Putamen (tissue), 1 donor: ENCODE data around the gene PXYLP1.

Experiments used
- DNase-seq: peaks from one replicate; pipeline ENCODE4 v3.0.0-alpha.2; 2016; ENCODE audit warnings: low spot score

Gene PXYLP1

GRCh38 chr3:141228395-141228794 is 3.2 kb upstream of the PXYLP1 start:
- DNase-seq, result no peak

GRCh38 chr3:141229132-141229531 is 2.5 kb upstream of the PXYLP1 start:
- DNase-seq, result no peak

GRCh38 chr3:141230293-141230692 is 1.3 kb upstream of the PXYLP1 start:
- DNase-seq, result no peak

DNA sequence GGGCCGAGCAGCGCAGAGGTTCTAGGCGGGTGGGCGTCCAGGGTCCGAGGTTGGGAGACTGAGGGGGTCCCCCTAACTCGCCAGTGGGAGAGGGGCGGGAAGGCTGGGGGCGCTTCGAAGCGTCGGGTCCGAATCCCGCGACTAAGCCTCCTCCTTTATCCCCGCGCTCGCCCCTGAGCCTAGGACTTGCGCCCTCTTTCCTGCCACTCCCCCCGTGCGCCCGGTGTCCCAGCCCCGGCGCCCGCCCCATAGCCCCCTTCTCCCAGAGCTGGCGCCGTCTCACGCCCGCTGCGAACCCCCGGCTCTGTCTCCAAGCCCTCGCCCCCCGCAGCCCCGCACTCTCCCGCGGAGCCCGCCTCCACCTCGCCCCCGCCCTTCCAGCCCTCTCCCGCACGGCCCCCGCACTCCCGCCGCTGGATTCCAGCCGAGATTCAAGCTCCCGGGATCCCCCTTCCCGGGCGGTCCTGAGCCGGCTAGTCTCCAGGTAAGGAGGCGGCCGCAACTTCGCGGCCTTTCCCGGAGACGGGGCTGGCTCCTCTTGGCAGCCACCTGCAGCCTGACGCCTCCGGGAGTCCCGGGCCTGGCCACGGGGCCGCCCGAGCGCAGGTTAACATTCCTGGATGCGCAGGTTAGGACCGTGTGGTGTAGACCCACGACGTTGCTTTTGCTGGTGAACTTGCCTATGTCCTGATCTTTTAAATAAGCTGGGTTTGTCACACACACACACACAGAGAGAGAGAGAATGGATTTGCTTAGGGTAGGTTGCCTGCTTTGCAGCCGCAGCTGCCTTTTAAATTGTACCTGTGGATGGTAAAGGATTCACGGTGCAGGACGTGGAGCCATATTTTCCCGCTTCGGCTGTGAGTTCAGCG is 563 bp downstream of the PXYLP1 start:
- DNase-seq, result no peak

GRCh38 chr3:141233457-141234161 is 2.0 kb downstream of the PXYLP1 start:
- no peak for DNase-seq

- DNase-seq, result no peak
Measured at GRCh38 chr3:141234283-141234682, 2.7 kb downstream of the PXYLP1 start.

DNA sequence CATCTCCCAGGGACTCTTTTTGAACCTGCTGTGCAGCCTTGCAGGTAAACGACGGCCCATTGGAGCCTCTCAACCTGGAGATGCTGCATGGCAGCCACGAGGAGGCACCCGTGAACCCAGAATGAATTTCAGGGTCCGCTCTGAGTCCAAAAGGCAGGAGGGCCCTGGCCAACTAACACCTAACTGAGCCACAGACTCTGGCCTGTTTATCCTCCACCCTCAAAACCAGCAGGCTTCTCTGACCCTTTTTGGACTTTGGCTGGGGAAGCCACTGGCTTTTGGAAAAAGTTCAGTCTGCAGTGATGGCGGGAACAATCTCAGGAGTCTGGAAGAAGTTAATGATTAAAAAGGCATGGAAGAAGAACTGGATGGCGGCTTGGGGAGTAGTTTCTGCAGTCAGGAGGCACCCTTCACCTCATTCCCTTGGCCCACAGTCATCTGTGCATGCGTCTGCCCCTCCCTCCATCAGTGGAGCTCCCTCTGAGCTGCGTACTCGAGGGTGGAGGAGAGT is 4.1 kb downstream of the PXYLP1 start:
- no peak for DNase-seq

DNA sequence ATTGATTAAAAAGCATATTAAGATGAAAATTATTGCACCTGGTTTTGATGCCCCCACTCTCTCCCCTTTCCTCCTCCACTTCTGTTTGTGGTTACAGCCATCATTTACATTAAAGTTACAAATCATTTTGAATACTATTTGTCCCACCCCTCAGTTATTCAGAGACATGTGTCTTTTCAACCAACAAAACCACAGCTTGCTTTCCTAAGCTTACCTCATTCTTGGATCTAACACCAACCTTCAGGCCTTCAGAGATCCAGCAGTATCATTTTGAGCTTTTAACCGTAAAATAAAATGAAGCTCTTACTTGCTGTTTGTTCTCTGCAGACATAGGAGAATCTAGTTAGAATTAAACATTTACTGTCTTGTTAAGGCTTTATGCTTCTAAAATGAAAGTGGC is 4.7 kb downstream of the PXYLP1 start:
- DNase-seq, result no peak

DNA sequence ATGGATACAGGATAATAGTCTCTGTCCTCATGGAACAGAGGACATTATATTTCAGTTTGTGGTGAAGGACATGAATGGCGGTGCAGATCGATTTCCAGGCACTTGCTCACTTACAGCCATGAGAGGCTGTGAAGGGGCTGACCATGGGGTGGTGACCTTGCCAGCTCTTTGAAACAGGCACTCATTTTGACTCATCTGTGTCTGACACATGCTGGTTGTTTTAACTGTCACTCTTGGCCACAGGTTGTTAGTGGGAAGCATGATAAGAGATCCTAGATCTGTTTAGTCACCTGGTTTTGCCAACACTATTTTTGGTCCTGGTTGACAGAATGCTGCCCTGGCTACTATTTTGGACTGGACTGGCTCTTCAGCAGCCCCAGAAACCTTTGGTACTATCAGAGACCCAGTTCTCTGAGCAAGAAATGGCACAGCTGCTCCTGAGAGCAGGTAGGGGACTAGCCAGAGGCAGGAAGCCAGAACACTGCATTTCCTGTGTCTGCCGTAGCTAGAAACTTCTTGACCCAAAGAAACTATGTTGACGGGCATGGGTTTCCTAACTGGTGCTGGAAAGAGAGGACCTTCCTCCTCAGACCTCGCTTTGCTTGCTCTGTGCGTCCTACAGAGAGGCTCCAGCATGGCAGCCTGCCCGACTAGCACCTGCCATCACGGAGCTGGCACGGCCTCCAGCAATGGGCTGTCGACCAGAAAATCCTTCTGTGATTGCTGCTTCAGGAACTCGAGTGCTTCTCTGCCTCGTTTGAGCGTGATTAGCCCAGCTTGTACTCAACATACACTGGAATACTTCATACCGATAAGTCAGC is 6.3 kb downstream of the PXYLP1 start:
- DNase-seq, result no peak

- no peak for DNase-seq
Measured at GRCh38 chr3:141239511-141240281, 8.1 kb downstream of the PXYLP1 start.

- DNase-seq, result no peak
Measured at GRCh38 chr3:141240286-141240685, 8.7 kb downstream of the PXYLP1 start.

DNA sequence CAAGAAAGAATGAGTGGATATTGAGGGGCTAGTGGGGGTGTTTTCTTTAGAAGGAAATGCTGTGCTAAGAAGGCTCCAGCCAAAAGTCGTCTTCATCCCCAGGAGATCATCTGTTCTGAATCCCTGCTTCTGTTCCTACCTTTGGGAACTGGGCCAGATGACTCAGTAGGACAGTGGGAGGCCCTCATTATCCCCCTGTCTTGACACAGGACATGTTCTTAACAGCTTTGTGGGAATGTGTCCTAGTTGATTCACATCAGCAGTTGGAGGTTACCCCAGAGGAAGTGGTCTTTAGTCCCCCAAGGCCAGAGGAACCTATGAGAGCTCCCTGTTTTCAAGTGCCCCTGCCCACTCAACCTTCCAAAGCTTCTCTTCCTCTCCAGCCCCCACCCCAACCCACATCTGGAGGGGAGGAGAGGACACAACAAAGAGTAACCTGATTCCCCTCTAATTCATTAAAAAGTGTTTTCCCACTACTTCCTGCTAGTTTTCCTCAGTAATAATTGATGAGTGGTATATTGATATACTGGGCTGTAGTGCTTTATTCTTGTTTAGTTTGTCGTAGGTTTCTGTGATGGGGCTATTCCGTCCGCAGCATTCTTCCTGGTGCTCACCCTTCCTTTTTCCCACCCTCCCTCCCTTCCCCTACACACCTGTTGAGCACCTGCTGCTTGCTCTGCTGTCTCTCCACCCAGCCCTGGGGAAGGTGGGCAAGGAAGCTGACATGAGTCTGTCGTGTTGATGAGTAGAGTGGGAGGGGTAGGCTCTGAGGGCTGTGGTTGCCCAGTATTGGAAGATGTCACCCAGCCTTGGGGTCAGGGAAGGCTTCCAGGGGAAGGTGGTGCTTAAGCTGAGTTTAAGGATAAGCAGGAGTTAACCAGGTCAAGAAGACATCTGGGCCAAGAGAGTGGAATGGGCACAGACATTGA is 9.3 kb downstream of the PXYLP1 start:
- no peak for DNase-seq

GRCh38 chr3:141241616-141242376 is 10.2 kb downstream of the PXYLP1 start:
- DNase-seq, result no peak

- DNase-seq, result no peak
Measured at GRCh38 chr3:141242377-141243092, 10.9 kb downstream of the PXYLP1 start.

DNA sequence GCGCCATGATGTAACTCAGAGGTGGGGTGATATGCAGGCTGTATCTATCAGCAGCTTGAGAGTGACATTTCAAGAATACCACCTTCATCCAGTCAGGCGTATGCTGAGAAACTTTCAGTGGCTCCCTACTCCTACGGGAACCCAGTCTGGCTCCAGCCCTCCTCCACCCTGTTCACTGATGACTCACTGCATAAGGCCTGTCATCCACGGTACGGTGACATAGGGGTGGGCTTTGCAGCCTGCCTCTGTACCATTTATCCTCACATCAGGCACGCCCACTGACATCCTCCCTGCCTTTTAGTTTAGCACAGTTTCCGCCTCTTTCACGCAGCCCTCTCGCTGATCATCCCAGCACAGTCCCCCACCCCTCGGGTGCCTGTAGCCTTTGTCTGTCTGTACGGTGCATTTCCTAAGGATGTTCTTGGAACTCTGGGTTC is 11.7 kb downstream of the PXYLP1 start:
- DNase-seq, result peak; percentile 85

GRCh38 chr3:141246224-141246957 is 14.8 kb downstream of the PXYLP1 start:
- no peak for DNase-seq

DNA sequence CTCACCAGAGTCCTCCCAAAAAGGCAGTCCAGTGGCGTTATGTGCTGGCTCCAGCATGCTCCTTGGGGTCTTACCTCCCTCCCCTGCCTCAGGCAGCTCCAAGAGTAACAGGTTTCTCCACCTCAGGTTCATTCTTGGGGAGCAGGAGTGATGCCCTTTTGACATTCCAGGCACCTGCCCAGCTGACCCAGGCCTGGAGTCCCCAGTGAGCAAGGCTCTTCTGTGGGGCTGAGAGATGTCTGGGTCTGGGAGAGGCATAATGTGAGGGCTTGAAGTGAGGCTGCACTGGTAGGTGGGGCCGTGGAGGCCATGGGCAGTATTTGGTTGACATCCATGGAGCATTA is 15.3 kb downstream of the PXYLP1 start:
- DNase-seq, result no peak

GRCh38 chr3:141248064-141248463 is 16.4 kb downstream of the PXYLP1 start:
- DNase-seq, result no peak
